ENCODE measurements around the gene RPL32. TPM values are rescaled to one million over a fixed set of nuclear protein-coding genes. Genes with fewer than 3 reads are reported as not detected.
"Not testable (repeated sequence)": the region's sequence is repeated elsewhere in the genome, so short reads cannot be mapped to it uniquely, and the experiment has no call there.

RPL32 gene
- total RNA-seq, 1 experiment from 2014 or later, result 2,021 TPM

GRCh38 chr3:12879191-12879815, 37.9 kb upstream of the RPL32 start:
- no peak overlapping the region for H4K5ac ChIP-seq (ENCODE audit: insufficient read length, low read depth, low read length)
- no peaks in the 10 kb centered on the region for H3K23me2 ChIP-seq (ENCODE audit: insufficient read length, low read depth, low read length, poor library complexity, severe bottlenecking)
- peaks cover 42% of the 10 kb centered on the region for H3K27me3 Mint-ChIP-seq (ENCODE audit: low read depth)
- H3K27ac ChIP-seq (ENCODE audit: insufficient read length, low read depth, low read length), result no peak overlapping the region
- H3K27ac Mint-ChIP-seq, result no peak overlapping the region
- no CpG with 5 or more reads among the region's 5 CpGs for WGBS (ENCODE audit: extremely low coverage, insufficient read length, low lambda C conversion rate)
- no peaks in the 10 kb centered on the region for H3K27me3 ChIP-seq (ENCODE audit: insufficient read depth, low read length)
- H3K18ac ChIP-seq (ENCODE audit: insufficient read length, low read depth, low read length), result no peak overlapping the region
- no peaks in the 10 kb centered on the region for H3K9me3 ChIP-seq (ENCODE audit: control insufficient read depth, low read depth, low read length)
- no peaks in the 10 kb centered on the region for H4K20me1 ChIP-seq (ENCODE audit: control insufficient read depth, insufficient read depth, insufficient read length)
- H3K4me2 ChIP-seq (ENCODE audit: insufficient read depth, insufficient read length, low read length), result no peak overlapping the region
- no peak overlapping the region for H3K4me3 Mint-ChIP-seq
- no peaks in the 10 kb centered on the region for H3K79me2 ChIP-seq (ENCODE audit: insufficient read depth, low read length)
- H3T11ph ChIP-seq (ENCODE audit: low read length), result no peak overlapping the region
- no peak overlapping the region for H3K4ac ChIP-seq (ENCODE audit: low read depth, low read length)
- H3K14ac ChIP-seq (ENCODE audit: insufficient read depth, low read length), result no peak overlapping the region
- H4K91ac ChIP-seq (ENCODE audit: insufficient read length, low read depth, low read length), result no peak overlapping the region
- H4K8ac ChIP-seq (replicated peaks; ENCODE audit: insufficient read length, low read depth, low read length), result no peak overlapping the region
- H2BK20ac ChIP-seq (ENCODE audit: low read depth, low read length, poor library complexity, severe bottlenecking), result no peak overlapping the region
- no peak overlapping the region for H3K56ac ChIP-seq (ENCODE audit: insufficient read length, low read depth, low read length)
- peaks cover 5 to 16% of the 10 kb centered on the region in 2 experiments; a peak in 3 of 4 replicates for H3K4me1 Mint-ChIP-seq
- H3K23ac ChIP-seq (ENCODE audit: insufficient read length, low read depth, low read length), result no peak overlapping the region
- H2BK12ac ChIP-seq (ENCODE audit: insufficient read length, low read depth, low read length), result no peak overlapping the region
- no peaks in the 10 kb centered on the region for H3K79me1 ChIP-seq (ENCODE audit: insufficient read depth, low read depth, low read length, poor library complexity, severe bottlenecking)
- TF ChIP-seq CTCF (conservative IDR thresholded peaks at IDR 0.05), result no peak
- H2AFZ ChIP-seq (ENCODE audit: low read length), result no peak overlapping the region
- no peak overlapping the region for H2BK120ac ChIP-seq (ENCODE audit: low read depth, low read length, poor library complexity, severe bottlenecking)
- H3K9me3 Mint-ChIP-seq, result peaks cover 0 to 2% of the 10 kb centered on the region in 2 experiments; a peak in 2 of 5 replicates
- no peak overlapping the region for H2BK15ac ChIP-seq (ENCODE audit: low read depth, low read length)
- H3K36me3 Mint-ChIP-seq (ENCODE audit: insufficient read depth in 1 of 3, low read depth in 3 of 3), result peaks cover 0 to 4% (median 0%) of the 10 kb centered on the region in 3 experiments; a peak in 2 of 7 replicates
- H2BK5ac ChIP-seq (ENCODE audit: insufficient read length, low read length), result no peak overlapping the region
- H2AK5ac ChIP-seq (ENCODE audit: insufficient read length, low read length), result no peak overlapping the region
- H3K9ac ChIP-seq (ENCODE audit: extremely low read depth, insufficient read length, low read length), result no peak overlapping the region
- DNase-seq, result no peak
- no peaks in the 10 kb centered on the region for H3K4me1 ChIP-seq (ENCODE audit: insufficient read depth, low read length)

- peaks cover 7 to 18% of the 10 kb centered on the region in 2 experiments; a peak in 3 of 4 replicates for H3K4me1 Mint-ChIP-seq
- DNase-seq; H3T11ph ChIP-seq (ENCODE audit: low read length); H2AK5ac ChIP-seq (ENCODE audit: insufficient read length, low read length); H3K4me3 Mint-ChIP-seq; H3K4me1 ChIP-seq (ENCODE audit: insufficient read depth, low read length); H4K20me1 ChIP-seq (ENCODE audit: control insufficient read depth, insufficient read depth, insufficient read length); H2BK12ac ChIP-seq (ENCODE audit: insufficient read length, low read depth, low read length); H3K79me2 ChIP-seq (ENCODE audit: insufficient read depth, low read length); H3K4me2 ChIP-seq (ENCODE audit: insufficient read depth, insufficient read length, low read length); H2AFZ ChIP-seq (ENCODE audit: low read length); H3K9me3 Mint-ChIP-seq; H3K27ac ChIP-seq (ENCODE audit: insufficient read length, low read depth, low read length); H2BK15ac ChIP-seq (ENCODE audit: low read depth, low read length); H3K27ac Mint-ChIP-seq; H3K23ac ChIP-seq (ENCODE audit: insufficient read length, low read depth, low read length); H4K91ac ChIP-seq (ENCODE audit: insufficient read length, low read depth, low read length); H4K5ac ChIP-seq (ENCODE audit: insufficient read length, low read depth, low read length); H3K9me3 ChIP-seq (ENCODE audit: control insufficient read depth, low read depth, low read length); H3K56ac ChIP-seq (ENCODE audit: insufficient read length, low read depth, low read length); H3K14ac ChIP-seq (ENCODE audit: insufficient read depth, low read length); H3K23me2 ChIP-seq (ENCODE audit: insufficient read length, low read depth, low read length, poor library complexity, severe bottlenecking); H3K36me3 Mint-ChIP-seq (ENCODE audit: insufficient read depth in 1 of 3, low read depth in 3 of 3); H3K18ac ChIP-seq (ENCODE audit: insufficient read length, low read depth, low read length); H2BK20ac ChIP-seq (ENCODE audit: low read depth, low read length, poor library complexity, severe bottlenecking); H3K27me3 ChIP-seq (ENCODE audit: insufficient read depth, low read length); H2BK120ac ChIP-seq (ENCODE audit: low read depth, low read length, poor library complexity, severe bottlenecking); H3K79me1 ChIP-seq (ENCODE audit: insufficient read depth, low read depth, low read length, poor library complexity, severe bottlenecking); H3K4ac ChIP-seq (ENCODE audit: low read depth, low read length); H3K9ac ChIP-seq (ENCODE audit: extremely low read depth, insufficient read length, low read length); H2BK5ac ChIP-seq (ENCODE audit: insufficient read length, low read length); H4K8ac ChIP-seq (replicated peaks; ENCODE audit: insufficient read length, low read depth, low read length): not testable (repeated sequence)
- peaks cover 42% of the 10 kb centered on the region for H3K27me3 Mint-ChIP-seq (ENCODE audit: low read depth)
- WGBS (ENCODE audit: extremely low coverage, insufficient read length, low lambda C conversion rate), result no CpG with 5 or more reads among the region's 2 CpGs
Observed at GRCh38 chr3:12878758-12879157, 37.4 kb upstream of the RPL32 start.
